Liver (tissue), 3 donors: ENCODE measurements around the gene CYB5R4.

Source experiments
- CTCF ChIP-seq: fragments of 150-350 bp; IDR thresholded peaks from 2 replicates; pipeline ENCODE4 v1.5.1; 2017; ENCODE audit warnings: improper control_type of control experiment, low read depth, low read length; ENCODE audit not compliant: missing input control
- GABPA ChIP-seq, 2 donors: IDR thresholded peaks in 1 of 2; conservative IDR thresholded peaks in 1 of 2; 2 replicates each; pipeline ENCODE4 v1.6.1; 2016; ENCODE audit warnings: antibody characterized with exemption in 2 of 2, mild to moderate bottlenecking in 1 of 2, moderate library complexity in 1 of 2
- REST ChIP-seq: IDR thresholded peaks from 2 replicates; pipeline ENCODE4 v1.6.1; 2016; ENCODE audit warnings: antibody characterized with exemption, mild to moderate bottlenecking
- TAF1 ChIP-seq: conservative IDR thresholded peaks from 2 replicates; pipeline ENCODE4 v1.6.1; 2016; ENCODE audit warnings: antibody characterized with exemption, mild to moderate bottlenecking
- YY1 ChIP-seq: IDR thresholded peaks from 2 replicates; pipeline ENCODE4 v1.6.1; 2016; ENCODE audit warnings: antibody characterized with exemption, mild to moderate bottlenecking
- donor health status: healthy.
- donor health status: healthy.

- TF ChIP-seq CTCF (no peak), YY1 (no peak), GABPA (IDR thresholded peaks at IDR 0.05 in 1 of 2, conservative IDR thresholded peaks at IDR 0.05 in 1 of 2) (no peak), REST (no peak), TAF1 (no peak)
These were observed 3.4 kb downstream of the CYB5R4 start for GRCh38 chr6:83862776-83863471.
